Measurements from ENCODE around the gene TSC22D1.

DNA sequence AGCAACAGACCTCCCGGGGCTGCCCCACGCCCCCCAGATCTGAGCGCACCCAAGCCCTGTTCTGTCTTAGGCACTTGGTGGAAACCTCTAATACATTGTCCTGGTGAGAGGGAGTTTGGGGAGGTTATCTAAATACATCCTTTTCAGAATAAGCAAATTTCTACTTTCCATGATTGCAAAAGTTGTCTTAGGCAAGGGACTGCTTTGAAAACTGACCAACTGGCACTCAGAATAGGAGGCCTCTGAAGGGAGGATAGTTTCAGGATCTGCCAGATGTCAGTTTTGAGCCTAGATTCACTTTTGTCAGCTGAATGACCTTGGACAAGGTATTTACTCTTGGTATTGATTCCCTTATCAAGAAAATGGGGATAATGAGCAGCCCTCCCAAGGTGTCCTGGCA, 190.7 kb downstream of the TSC22D1 start:
- TF ChIP-seq, protein P1, sequence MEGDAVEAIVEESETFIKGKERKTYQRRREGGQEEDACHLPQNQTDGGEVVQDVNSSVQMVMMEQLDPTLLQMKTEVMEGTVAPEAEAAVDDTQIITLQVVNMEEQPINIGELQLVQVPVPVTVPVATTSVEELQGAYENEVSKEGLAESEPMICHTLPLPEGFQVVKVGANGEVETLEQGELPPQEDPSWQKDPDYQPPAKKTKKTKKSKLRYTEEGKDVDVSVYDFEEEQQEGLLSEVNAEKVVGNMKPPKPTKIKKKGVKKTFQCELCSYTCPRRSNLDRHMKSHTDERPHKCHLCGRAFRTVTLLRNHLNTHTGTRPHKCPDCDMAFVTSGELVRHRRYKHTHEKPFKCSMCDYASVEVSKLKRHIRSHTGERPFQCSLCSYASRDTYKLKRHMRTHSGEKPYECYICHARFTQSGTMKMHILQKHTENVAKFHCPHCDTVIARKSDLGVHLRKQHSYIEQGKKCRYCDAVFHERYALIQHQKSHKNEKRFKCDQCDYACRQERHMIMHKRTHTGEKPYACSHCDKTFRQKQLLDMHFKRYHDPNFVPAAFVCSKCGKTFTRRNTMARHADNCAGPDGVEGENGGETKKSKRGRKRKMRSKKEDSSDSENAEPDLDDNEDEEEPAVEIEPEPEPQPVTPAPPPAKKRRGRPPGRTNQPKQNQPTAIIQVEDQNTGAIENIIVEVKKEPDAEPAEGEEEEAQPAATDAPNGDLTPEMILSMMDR (optimal IDR thresholded peaks at IDR 0.05 in 1 of 3, IDR thresholded peaks at IDR 0.05 in 1 of 3, conservative IDR thresholded peaks at IDR 0.05 in 1 of 3; ENCODE audit: extremely low read depth in 1 of 3, insufficient read depth in 2 of 3, low read length in 3 of 3) = no peak
- TF ChIP-seq EZH2 (IDR thresholded peaks at IDR 0.05; ENCODE audit: low read length) = no peak

Measured in keratinocyte (primary cell).